Measurements from ENCODE around the gene CDK5RAP2. TPM values are rescaled to one million over a fixed set of nuclear protein-coding genes. Genes with fewer than 3 reads are reported as not detected.
"Not testable (repeated sequence)": the region's sequence is repeated elsewhere in the genome, so short reads cannot be mapped to it uniquely, and the experiment has no call there.

Gene CDK5RAP2
- total RNA-seq: 31.9 TPM
- 27.5 TPM for polyA plus RNA-seq

- Histone ChIP-seq H3K4me1 (ENCODE audit: insufficient read depth) (no peaks in the 10 kb centered on the region), H3K27ac (ENCODE audit: low read depth) (no peak within 1 kb of the TSS), H3K4me3 (ENCODE audit: low read depth, low read length) (peak within 1 kb of the TSS; percentile 90), H3K36me3 (ENCODE audit: insufficient read depth) (no peaks in the 10 kb centered on the region)
- DNase-seq (ENCODE audit: extremely low spot score): peak; percentile 95
- 12% methylated on average over 33 of the region's 33 CpGs for WGBS
These were observed at the start of gene CDK5RAP2 for GRCh38 chr9:120580051-120580896. Gene CDK5RAP2 (minus strand): TSS chr9:120580167. CDS start chr9:120579978, 189 bp downstream.

GRCh38 chr9:120628925-120629497 lies 49.0 kb upstream of the CDK5RAP2 start:
- DNase-seq (ENCODE audit: extremely low spot score); H3K36me3 ChIP-seq (ENCODE audit: insufficient read depth); H3K4me1 ChIP-seq (ENCODE audit: insufficient read depth); H3K4me3 ChIP-seq (ENCODE audit: low read depth, low read length); H3K27ac ChIP-seq (ENCODE audit: low read depth): not testable (repeated sequence)
- WGBS: 94% methylated on average over 3 of the region's 3 CpGs

- H3K36me3 ChIP-seq (ENCODE audit: insufficient read depth): no peaks in the 10 kb centered on the region
- H3K4me1 ChIP-seq (ENCODE audit: insufficient read depth): no peaks in the 10 kb centered on the region
- no peak overlapping the region for H3K4me3 ChIP-seq (ENCODE audit: low read depth, low read length)
- H3K27ac ChIP-seq (ENCODE audit: low read depth): no peak overlapping the region
- DNase-seq (ENCODE audit: extremely low spot score): no peak
- 74% methylated on average over 4 of the region's 4 CpGs for WGBS
These were observed 48.4 kb upstream of the CDK5RAP2 start for GRCh38 chr9:120628207-120628924.

- H3K36me3 ChIP-seq (ENCODE audit: insufficient read depth): no peaks in the 10 kb centered on the region
- no peak for DNase-seq (ENCODE audit: extremely low spot score)
- H3K4me1 ChIP-seq (ENCODE audit: insufficient read depth): no peaks in the 10 kb centered on the region
- H3K27ac ChIP-seq (ENCODE audit: low read depth): no peak overlapping the region
- WGBS: 62% methylated on average over 2 of the region's 2 CpGs
- no peak overlapping the region for H3K4me3 ChIP-seq (ENCODE audit: low read depth, low read length)
These were observed 47.1 kb upstream of the CDK5RAP2 start for GRCh38 chr9:120627073-120627472.

- 77% methylated on average over 1 of the region's 1 CpG for WGBS
- H3K4me3 ChIP-seq (ENCODE audit: low read depth, low read length): no peak overlapping the region
- no peak overlapping the region for H3K27ac ChIP-seq (ENCODE audit: low read depth)
- no peaks in the 10 kb centered on the region for H3K36me3 ChIP-seq (ENCODE audit: insufficient read depth)
- H3K4me1 ChIP-seq (ENCODE audit: insufficient read depth): no peaks in the 10 kb centered on the region
- DNase-seq (ENCODE audit: extremely low spot score): no peak
These were observed 46.5 kb upstream of the CDK5RAP2 start for GRCh38 chr9:120626512-120626911.

- H3K36me3 ChIP-seq (ENCODE audit: insufficient read depth): no peaks in the 10 kb centered on the region
- no peak overlapping the region for H3K27ac ChIP-seq (ENCODE audit: low read depth)
- H3K4me3 ChIP-seq (ENCODE audit: low read depth, low read length): no peak overlapping the region
- DNase-seq (ENCODE audit: extremely low spot score): no peak
- H3K4me1 ChIP-seq (ENCODE audit: insufficient read depth): no peaks in the 10 kb centered on the region
- WGBS: 85% methylated on average over 6 of the region's 6 CpGs
These were observed 45.3 kb upstream of the CDK5RAP2 start for GRCh38 chr9:120625222-120625621.

- Histone ChIP-seq H3K4me3 (ENCODE audit: low read depth, low read length) (no peak overlapping the region), H3K27ac (ENCODE audit: low read depth) (no peak overlapping the region), H3K36me3 (ENCODE audit: insufficient read depth) (no peaks in the 10 kb centered on the region), H3K4me1 (ENCODE audit: insufficient read depth) (no peaks in the 10 kb centered on the region)
- no peak for DNase-seq (ENCODE audit: extremely low spot score)
These were observed 42.8 kb upstream of the CDK5RAP2 start for GRCh38 chr9:120622790-120623189.

GRCh38 chr9:120621941-120622340 lies 42.0 kb upstream of the CDK5RAP2 start:
- WGBS: 94% methylated on average over 1 of the region's 1 CpG
- no peaks in the 10 kb centered on the region for H3K36me3 ChIP-seq (ENCODE audit: insufficient read depth)
- H3K4me1 ChIP-seq (ENCODE audit: insufficient read depth): no peaks in the 10 kb centered on the region
- H3K4me3 ChIP-seq (ENCODE audit: low read depth, low read length): no peak overlapping the region
- no peak for DNase-seq (ENCODE audit: extremely low spot score)
- H3K27ac ChIP-seq (ENCODE audit: low read depth): no peak overlapping the region

GRCh38 chr9:120619751-120620655 lies 40.0 kb upstream of the CDK5RAP2 start:
- Histone ChIP-seq H3K27ac (ENCODE audit: low read depth) (no peak overlapping the region), H3K4me1 (ENCODE audit: insufficient read depth) (no peaks in the 10 kb centered on the region), H3K4me3 (ENCODE audit: low read depth, low read length) (no peak overlapping the region), H3K36me3 (ENCODE audit: insufficient read depth) (no peaks in the 10 kb centered on the region)
- DNase-seq (ENCODE audit: extremely low spot score): peak; percentile 26
- WGBS: 51% methylated on average over 8 of the region's 8 CpGs

GRCh38 chr9:120616966-120617935 lies 37.3 kb upstream of the CDK5RAP2 start:
- Histone ChIP-seq H3K4me1 (ENCODE audit: insufficient read depth) (no peaks in the 10 kb centered on the region), H3K4me3 (ENCODE audit: low read depth, low read length) (no peak overlapping the region), H3K27ac (ENCODE audit: low read depth) (no peak overlapping the region), H3K36me3 (ENCODE audit: insufficient read depth) (no peaks in the 10 kb centered on the region)
- no peak for DNase-seq (ENCODE audit: extremely low spot score)

- no peaks in the 10 kb centered on the region for H3K4me1 ChIP-seq (ENCODE audit: insufficient read depth)
- 99% methylated on average over 1 of the region's 1 CpG for WGBS
These were observed 32.3 kb upstream of the CDK5RAP2 start for GRCh38 chr9:120612218-120612617.

GRCh38 chr9:120611690-120612068 lies 31.7 kb upstream of the CDK5RAP2 start:
- H3K4me1 ChIP-seq (ENCODE audit: insufficient read depth): no peaks in the 10 kb centered on the region
- no peak overlapping the region for H3K4me3 ChIP-seq (ENCODE audit: low read depth, low read length)
- 96% methylated on average over 1 of the region's 1 CpG for WGBS
- H3K36me3 ChIP-seq (ENCODE audit: insufficient read depth): no peaks in the 10 kb centered on the region
- H3K27ac ChIP-seq (ENCODE audit: low read depth): no peak overlapping the region
- no peak for DNase-seq (ENCODE audit: extremely low spot score)

More at GRCh38 chr9:120612218-120612617, 32.3 kb upstream of the CDK5RAP2 start:
- Histone ChIP-seq H3K4me3 (ENCODE audit: low read depth, low read length) (no peak overlapping the region), H3K36me3 (ENCODE audit: insufficient read depth) (no peaks in the 10 kb centered on the region), H3K27ac (ENCODE audit: low read depth) (no peak overlapping the region)
- no peak for DNase-seq (ENCODE audit: extremely low spot score)

Measured in urinary bladder (tissue), 4 donors.